GM23338 (cell line): ENCODE measurements around the gene MINDY4.

ENCODE experiments used
- CREB1 ChIP-seq: fragments of 250-450 bp; sonication (Bioruptor Pico); IDR thresholded peaks from 2 replicates; pipeline ENCODE4 v1.5.0; 2020; ENCODE audit warnings: low read depth, mild to moderate bottlenecking, moderate library complexity
- CTCF ChIP-seq, 2 experiments: fragments of 200-600 bp in 1 of 2; sonication (generic) in 1 of 2; conservative IDR thresholded peaks; 2 replicates each; pipeline versions ENCODE4 v1.5.1 to v1.6.1; 2016 to 2017; ENCODE audit warnings: antibody characterized with exemption in 2 of 2, low read depth in 2 of 2, mild to moderate bottlenecking in 2 of 2, moderate library complexity in 1 of 2
- EZH2 ChIP-seq: fragments of 200-600 bp; sonication (generic); IDR thresholded peaks from one replicate; pipeline ENCODE4 v1.8.0; 2017; ENCODE audit warnings: antibody characterized with exemption, mild to moderate bottlenecking, low read depth; ENCODE audit not compliant: unreplicated experiment
- EZH2phosphoT487 ChIP-seq: fragments of 200-600 bp; sonication (generic); IDR thresholded peaks from one replicate; pipeline ENCODE4 v1.8.1; 2018; ENCODE audit warnings: antibody characterized with exemption; ENCODE audit not compliant: unreplicated experiment
- JUNB ChIP-seq: IDR thresholded peaks from one replicate; pipeline ENCODE4 v1.6.1; 2016; ENCODE audit warnings: antibody characterized with exemption; ENCODE audit not compliant: unreplicated experiment
- POLR2AphosphoS5 ChIP-seq: IDR thresholded peaks from 2 replicates; pipeline ENCODE4 v1.6.1; 2016; ENCODE audit warnings: antibody characterized with exemption, low read depth
- REST ChIP-seq: IDR thresholded peaks from one replicate; pipeline ENCODE4 v1.6.1; 2018; ENCODE audit warnings: antibody characterized with exemption; ENCODE audit not compliant: unreplicated experiment
- STAT1 ChIP-seq: IDR thresholded peaks from one replicate; pipeline ENCODE4 v1.6.1; 2016; ENCODE audit warnings: antibody characterized with exemption; ENCODE audit not compliant: unreplicated experiment

GRCh38 chr7:30815951-30816644 is 44.9 kb downstream of the MINDY4 start:
- TF ChIP-seq REST (no peak), CTCF (conservative IDR thresholded peaks at IDR 0.05; ENCODE audit: low read depth in 2 of 2) (no peak), POLR2AphosphoS5 (no peak), EZH2 (no peak), JUNB (no peak), CREB1 (CRISPR knock-in tag) (no peak), STAT1 (no peak), EZH2phosphoT487 (no peak)
